ENCODE measurements around the gene CLIC6.
"Not testable (repeated sequence)": the region's sequence is repeated elsewhere in the genome, so short reads cannot be mapped to it uniquely, and the experiment has no call there.

Gene CLIC6

DNA sequence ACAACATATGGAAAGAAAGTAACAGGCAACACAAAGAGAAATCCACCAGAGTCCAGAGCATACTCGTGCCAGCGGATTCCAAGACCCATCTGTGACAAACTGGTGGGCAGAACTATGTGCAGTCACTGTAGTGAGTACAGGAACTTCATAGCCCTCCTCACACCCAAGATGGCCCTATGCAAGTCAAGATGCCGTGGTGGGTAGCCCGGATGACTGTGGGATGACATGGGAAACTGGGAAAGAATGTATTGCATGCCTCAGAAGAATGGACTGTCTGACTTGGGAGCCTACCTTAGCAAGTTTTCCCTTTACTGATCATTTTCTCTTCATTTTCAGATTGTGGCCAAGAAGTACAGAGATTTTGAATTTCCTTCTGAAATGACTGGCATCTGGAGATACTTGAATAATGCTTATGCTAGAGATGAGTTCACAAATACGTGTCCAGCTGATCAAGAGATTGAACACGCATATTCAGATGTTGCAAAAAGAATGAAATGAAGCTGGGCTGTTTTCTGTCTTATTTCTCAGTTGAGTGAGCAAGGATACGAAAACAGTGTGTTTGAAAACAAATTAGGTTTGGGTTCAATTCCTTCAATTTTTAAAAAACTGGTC, 47.3 kb downstream of the CLIC6 start:
- no peak for DNase-seq (ENCODE audit: low read depth)
- TF ChIP-seq, protein P1, sequence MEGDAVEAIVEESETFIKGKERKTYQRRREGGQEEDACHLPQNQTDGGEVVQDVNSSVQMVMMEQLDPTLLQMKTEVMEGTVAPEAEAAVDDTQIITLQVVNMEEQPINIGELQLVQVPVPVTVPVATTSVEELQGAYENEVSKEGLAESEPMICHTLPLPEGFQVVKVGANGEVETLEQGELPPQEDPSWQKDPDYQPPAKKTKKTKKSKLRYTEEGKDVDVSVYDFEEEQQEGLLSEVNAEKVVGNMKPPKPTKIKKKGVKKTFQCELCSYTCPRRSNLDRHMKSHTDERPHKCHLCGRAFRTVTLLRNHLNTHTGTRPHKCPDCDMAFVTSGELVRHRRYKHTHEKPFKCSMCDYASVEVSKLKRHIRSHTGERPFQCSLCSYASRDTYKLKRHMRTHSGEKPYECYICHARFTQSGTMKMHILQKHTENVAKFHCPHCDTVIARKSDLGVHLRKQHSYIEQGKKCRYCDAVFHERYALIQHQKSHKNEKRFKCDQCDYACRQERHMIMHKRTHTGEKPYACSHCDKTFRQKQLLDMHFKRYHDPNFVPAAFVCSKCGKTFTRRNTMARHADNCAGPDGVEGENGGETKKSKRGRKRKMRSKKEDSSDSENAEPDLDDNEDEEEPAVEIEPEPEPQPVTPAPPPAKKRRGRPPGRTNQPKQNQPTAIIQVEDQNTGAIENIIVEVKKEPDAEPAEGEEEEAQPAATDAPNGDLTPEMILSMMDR (conservative IDR thresholded peaks at IDR 0.05; ENCODE audit: control insufficient read depth, insufficient read depth, low read depth, low read length): no peak
- no peak overlapping the region for H3K4me3 ChIP-seq (ENCODE audit: control insufficient read depth, low read depth, low read length)

DNA sequence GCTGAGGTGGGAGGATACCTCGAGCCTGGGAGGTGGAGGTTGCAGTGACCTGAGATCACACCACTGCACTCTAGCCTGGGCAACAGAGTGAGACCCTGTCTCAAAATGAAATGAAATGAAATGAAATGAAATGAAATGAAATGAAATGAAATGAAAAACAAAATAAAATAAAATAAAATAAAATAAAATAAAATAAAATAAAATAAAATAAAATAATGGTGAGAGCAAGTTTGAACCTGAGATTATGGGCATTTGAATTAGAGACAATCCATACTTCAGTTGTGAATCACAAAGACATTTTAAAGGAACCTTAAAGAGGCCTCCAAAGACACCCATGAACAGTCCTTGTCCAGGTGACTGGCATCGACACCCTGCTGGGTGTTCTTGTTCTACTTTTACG, 49.7 kb downstream of the CLIC6 start:
- not testable (repeated sequence) for DNase-seq (ENCODE audit: low read depth); H3K4me3 ChIP-seq (ENCODE audit: control insufficient read depth, low read depth, low read length)

DNA sequence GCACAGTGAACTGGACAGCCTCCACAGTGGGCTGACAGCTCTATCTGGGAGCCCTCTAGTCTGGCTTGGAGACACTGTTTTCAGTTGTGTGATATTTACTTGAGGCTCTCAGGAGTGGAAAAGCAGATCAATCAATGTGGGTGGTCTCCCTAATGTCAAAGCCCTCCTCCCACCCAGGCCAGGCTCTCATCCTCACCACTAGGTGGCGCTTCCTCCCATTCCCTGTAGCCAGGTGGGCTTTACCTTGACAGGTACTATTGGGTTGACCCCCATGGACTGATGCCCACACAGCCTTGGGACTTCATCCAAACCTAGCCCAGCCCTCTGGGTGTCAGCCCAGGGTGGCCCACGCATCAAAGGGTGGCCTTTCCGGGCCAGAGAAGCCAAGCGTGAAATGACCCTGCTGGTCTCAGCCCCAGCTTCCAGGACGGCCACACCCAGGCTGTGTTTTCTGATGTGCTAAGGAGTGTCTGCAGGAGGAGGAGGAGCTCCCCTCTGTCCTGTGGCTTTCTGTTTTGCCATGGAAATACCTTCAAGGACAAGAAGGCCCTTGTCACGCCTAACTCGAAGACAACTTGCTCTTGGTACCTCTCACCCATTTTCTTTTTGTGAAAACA, 54.0 kb downstream of the CLIC6 start:
- H3K4me3 ChIP-seq (ENCODE audit: control insufficient read depth, low read depth, low read length): no peak overlapping the region
- no peak for DNase-seq (ENCODE audit: low read depth)
- TF ChIP-seq, protein P1 (conservative IDR thresholded peaks at IDR 0.05; ENCODE audit: control insufficient read depth, insufficient read depth, low read depth, low read length): peak; percentile 58

DNA sequence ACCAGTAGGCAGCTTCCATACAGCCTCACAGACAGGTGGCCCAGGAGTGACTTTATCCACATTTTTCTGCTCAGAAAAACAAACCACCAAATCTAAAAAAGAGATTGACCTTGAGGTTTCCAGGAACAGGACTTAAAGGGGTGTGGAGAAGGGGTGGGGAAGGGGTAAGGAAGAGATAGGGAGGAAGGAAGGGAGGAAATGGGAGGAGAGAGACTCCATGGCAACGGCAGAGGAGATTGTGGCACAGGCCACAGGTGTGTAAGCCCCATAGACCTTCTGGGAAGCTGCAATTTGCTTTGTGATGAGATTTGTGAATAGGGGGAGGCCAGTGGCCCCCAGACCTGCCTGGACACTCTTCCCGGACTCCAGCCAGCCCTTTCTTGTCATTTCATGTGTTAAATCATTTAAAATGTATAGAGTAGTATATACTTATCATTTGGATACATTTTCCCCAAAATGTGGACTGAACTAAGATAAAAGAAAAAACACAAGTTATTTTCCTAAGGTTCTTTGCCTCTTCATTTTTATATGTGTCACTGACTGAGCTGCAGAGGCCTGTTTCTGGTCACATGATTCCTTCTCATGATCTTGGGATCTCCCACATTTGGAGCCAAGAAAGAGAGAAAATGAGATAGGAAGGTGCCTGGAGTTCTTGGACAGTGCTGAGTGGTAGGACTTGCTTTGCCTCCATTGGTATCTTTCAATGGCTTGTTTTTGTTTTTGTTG, 55.5 kb downstream of the CLIC6 start:
- TF ChIP-seq, protein P1 (conservative IDR thresholded peaks at IDR 0.05; ENCODE audit: control insufficient read depth, insufficient read depth, low read depth, low read length): no peak
- H3K4me3 ChIP-seq (ENCODE audit: control insufficient read depth, low read depth, low read length): no peak overlapping the region
- no peak for DNase-seq (ENCODE audit: low read depth)

DNA sequence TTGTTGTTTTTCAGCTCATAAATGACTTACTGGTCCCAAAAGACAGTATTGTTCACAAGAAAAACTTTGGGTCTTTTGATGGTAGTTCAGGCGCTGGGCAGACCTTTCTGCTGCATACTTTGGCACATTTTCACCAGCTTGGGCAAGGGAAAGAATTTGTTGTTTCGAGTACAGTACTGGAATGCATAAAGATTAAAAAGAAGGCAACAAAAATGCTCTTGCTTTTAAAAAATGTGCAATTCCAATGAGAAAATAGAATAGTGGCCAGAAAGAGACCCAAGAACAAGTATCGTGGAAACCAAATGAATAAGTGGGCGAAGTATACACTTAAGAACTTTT, 56.0 kb downstream of the CLIC6 start:
- no peak overlapping the region for H3K4me3 ChIP-seq (ENCODE audit: control insufficient read depth, low read depth, low read length)
- TF ChIP-seq, protein P1 (conservative IDR thresholded peaks at IDR 0.05; ENCODE audit: control insufficient read depth, insufficient read depth, low read depth, low read length): no peak
- no peak for DNase-seq (ENCODE audit: low read depth)

DNA sequence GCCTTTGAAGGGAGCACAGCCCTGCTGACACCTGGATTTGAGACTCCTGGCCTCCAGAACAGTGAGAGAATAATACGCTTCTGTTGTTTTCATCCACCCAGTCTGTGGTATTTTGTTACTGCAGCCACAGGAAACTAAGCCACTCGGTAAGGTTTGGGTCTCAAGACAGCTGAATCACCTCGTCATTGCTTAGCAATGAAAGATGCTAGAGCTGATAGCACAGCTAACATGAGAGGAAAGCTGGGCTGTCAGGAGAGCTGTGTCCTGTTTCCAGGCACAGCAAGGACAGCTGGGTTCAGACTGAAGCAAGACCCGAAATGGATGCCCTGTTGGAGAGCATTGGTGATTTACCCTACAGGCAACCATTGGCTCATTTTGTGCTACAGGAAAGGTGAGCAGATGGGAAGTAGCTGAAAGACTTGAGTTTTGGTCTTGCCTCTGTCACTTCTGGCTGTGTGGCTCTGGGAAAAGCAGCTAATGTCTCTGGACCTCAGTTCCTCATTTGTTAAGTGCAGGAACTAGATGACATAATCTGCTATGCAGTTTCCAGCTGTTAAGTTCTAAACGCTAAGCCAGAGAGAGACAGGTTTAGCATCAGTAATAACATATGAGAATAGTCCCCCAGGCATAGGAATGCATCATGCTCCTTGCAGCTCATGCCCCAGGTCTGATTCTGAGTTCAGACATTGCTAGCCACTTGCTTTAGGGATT, 58.0 kb downstream of the CLIC6 start:
- TF ChIP-seq, protein P1 (conservative IDR thresholded peaks at IDR 0.05; ENCODE audit: control insufficient read depth, insufficient read depth, low read depth, low read length): no peak
- no peak overlapping the region for H3K4me3 ChIP-seq (ENCODE audit: control insufficient read depth, low read depth, low read length)

DNA sequence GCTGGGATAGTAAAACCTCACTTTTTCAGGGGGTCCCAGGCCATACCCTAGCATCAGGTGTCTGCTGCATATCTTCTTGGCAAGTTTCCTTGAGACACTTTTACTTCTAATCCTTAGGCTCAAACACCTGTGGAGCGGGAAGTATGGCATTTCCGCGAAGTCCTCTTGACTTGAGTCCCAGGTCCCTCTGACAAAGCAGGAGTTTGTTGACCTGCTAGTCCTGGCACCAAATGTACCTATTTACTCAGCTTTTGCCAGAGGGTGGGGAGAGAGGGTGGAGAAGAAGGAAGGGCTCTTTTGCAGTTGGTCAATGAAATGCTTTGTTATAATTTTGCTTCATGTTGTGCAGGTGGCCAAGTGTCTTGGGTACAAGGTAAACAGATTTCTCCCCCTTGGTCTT, 59.7 kb downstream of the CLIC6 start:
- TF ChIP-seq, protein P1 (conservative IDR thresholded peaks at IDR 0.05; ENCODE audit: control insufficient read depth, insufficient read depth, low read depth, low read length): no peak
- H3K4me3 ChIP-seq (ENCODE audit: control insufficient read depth, low read depth, low read length): no peak overlapping the region
- no peak for DNase-seq (ENCODE audit: low read depth)

More for the DNA sequence above, 58.0 kb downstream of the CLIC6 start:
- DNase-seq (ENCODE audit: low read depth): no peak
